ENCODE results near the gene FGF23. TPM values are rescaled to one million over a fixed set of nuclear protein-coding genes. Genes with fewer than 3 reads are reported as not detected.

The FGF23 gene
- total RNA-seq, 1 donor from 2014 or later: not detected

DNA sequence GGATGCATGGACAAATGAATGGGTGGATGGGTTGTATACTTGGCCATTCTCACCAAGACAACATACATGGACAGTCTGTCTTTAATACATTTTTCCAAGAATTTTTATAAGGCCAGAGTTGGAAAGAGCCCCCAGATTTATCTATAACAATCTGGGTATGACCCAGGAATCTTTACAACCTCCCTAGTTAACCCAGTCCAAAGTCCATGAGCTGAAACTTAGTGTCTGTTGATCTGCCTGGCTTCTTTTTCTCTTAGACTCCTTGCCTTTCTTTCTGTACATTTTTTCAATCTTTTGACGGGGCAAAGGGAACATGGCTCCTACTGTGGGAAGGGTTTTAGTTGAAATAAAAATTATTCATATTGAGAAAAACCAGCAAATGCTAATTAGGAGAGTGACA lies 740 bp downstream of the FGF23 start:
- H3K27ac ChIP-seq: no peak overlapping the region
- no peak for TF ChIP-seq POLR2AphosphoS5 (IDR thresholded peaks at IDR 0.05; ENCODE audit: insufficient read depth in 1 of 2, low read depth in 1 of 2)
- TF ChIP-seq POLR2A (IDR thresholded peaks at IDR 0.05): no peak
- TF ChIP-seq, protein P1, sequence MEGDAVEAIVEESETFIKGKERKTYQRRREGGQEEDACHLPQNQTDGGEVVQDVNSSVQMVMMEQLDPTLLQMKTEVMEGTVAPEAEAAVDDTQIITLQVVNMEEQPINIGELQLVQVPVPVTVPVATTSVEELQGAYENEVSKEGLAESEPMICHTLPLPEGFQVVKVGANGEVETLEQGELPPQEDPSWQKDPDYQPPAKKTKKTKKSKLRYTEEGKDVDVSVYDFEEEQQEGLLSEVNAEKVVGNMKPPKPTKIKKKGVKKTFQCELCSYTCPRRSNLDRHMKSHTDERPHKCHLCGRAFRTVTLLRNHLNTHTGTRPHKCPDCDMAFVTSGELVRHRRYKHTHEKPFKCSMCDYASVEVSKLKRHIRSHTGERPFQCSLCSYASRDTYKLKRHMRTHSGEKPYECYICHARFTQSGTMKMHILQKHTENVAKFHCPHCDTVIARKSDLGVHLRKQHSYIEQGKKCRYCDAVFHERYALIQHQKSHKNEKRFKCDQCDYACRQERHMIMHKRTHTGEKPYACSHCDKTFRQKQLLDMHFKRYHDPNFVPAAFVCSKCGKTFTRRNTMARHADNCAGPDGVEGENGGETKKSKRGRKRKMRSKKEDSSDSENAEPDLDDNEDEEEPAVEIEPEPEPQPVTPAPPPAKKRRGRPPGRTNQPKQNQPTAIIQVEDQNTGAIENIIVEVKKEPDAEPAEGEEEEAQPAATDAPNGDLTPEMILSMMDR (IDR thresholded peaks at IDR 0.05): no peak
- no peaks in the 10 kb centered on the region for H3K27me3 ChIP-seq
- no peaks in the 10 kb centered on the region for H3K4me1 ChIP-seq
- no peaks in the 10 kb centered on the region for H3K9me3 ChIP-seq
- no peak overlapping the region for H3K4me3 ChIP-seq
- no peaks in the 10 kb centered on the region for H3K36me3 ChIP-seq
- intact Hi-C loops (cut with DNase I): no loop called here
- DNase-seq (ENCODE audit: extremely low spot score in 2 of 2): no peak

DNA sequence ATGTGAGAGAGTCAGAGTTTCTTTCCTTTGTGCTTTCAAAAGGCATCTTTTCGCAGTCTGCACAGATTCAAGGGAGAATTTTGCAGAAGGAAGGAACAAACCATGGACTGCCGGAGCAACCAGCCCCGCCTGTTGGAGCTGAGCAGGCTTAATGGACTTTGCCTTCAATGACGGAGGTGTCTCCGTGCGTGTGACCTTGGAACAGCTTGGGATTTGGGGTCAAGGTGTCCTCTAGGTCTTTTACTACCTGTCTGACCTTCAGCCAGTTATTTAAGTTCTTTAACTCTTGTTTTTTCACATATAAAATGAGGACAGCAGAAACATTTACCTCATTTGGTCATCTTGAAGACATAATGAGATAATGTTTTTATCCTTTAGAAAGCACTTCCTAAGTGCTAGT lies 4.1 kb downstream of the FGF23 start:
- Histone ChIP-seq H3K9me3 (no peaks in the 10 kb centered on the region), H3K36me3 (no peaks in the 10 kb centered on the region), H3K4me3 (no peak overlapping the region), H3K27ac (no peak overlapping the region), H3K4me1 (no peaks in the 10 kb centered on the region), H3K27me3 (no peaks in the 10 kb centered on the region)
- no peak for TF ChIP-seq POLR2A (IDR thresholded peaks at IDR 0.05)
- no peak for TF ChIP-seq POLR2AphosphoS5 (IDR thresholded peaks at IDR 0.05; ENCODE audit: insufficient read depth in 1 of 2, low read depth in 1 of 2)
- TF ChIP-seq, protein P1 (IDR thresholded peaks at IDR 0.05): no peak
- DNase-seq (ENCODE audit: extremely low spot score in 2 of 2): no peak
- intact Hi-C loops (cut with DNase I): no loop called here

DNA sequence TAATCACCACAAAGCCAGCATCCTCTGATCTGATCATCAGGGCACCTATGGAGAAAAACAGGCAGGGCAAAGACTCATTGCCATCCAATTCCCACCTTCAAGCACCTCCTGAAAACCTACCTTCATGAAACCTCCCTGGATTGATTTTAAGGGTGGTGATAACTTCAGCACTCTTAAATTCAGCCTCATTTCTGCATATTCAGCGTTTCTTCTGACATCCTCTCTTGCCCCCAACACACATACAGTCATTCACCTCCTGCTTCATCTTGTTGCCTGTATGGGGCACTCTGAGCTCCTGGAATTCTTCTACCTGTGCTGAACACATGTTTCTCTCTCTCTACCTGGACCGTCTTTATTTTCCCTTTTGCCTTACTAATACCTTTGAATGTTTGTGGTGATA lies 6.9 kb downstream of the FGF23 start:
- Histone ChIP-seq H3K27me3 (no peaks in the 10 kb centered on the region), H3K36me3 (no peaks in the 10 kb centered on the region), H3K9me3 (no peaks in the 10 kb centered on the region), H3K27ac (no peak overlapping the region), H3K4me3 (no peak overlapping the region), H3K4me1 (no peaks in the 10 kb centered on the region)
- DNase-seq (ENCODE audit: extremely low spot score in 2 of 2): no peak
- intact Hi-C loops (cut with DNase I): no loop called here
- TF ChIP-seq POLR2A (IDR thresholded peaks at IDR 0.05): no peak
- TF ChIP-seq, protein P1 (IDR thresholded peaks at IDR 0.05): no peak
- no peak for TF ChIP-seq POLR2AphosphoS5 (IDR thresholded peaks at IDR 0.05; ENCODE audit: insufficient read depth in 1 of 2, low read depth in 1 of 2)

DNA sequence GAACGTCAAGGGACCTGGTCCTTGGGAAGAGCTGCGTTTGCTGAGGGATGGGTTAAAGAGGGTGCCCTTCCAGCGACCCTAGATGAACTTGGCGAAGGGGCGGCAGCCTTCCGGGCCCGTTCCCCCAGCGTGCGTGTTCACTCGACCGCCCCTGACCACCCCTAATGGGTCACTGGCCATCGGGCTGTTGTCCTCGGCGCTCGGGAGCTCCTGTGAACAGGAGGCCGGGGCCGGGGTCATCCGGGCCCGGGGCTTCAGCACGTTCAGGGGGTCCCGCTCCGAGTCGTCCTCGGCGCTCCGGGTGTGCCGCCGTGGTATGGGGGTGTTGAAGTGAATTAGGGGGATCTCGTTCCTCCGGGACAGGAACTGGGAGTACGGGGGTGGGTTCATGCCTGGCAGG lies 9.2 kb downstream of the FGF23 start:
- TF ChIP-seq POLR2A (IDR thresholded peaks at IDR 0.05) (no peak), POLR2AphosphoS5 (IDR thresholded peaks at IDR 0.05; ENCODE audit: insufficient read depth in 1 of 2, low read depth in 1 of 2) (no peak)
- TF ChIP-seq, protein P1 (IDR thresholded peaks at IDR 0.05): no peak
- intact Hi-C loops (cut with DNase I): no loop called here
- no peaks in the 10 kb centered on the region for H3K27me3 ChIP-seq
- H3K9me3 ChIP-seq: no peaks in the 10 kb centered on the region
- DNase-seq (ENCODE audit: extremely low spot score in 2 of 2): no peak
- no peaks in the 10 kb centered on the region for H3K4me1 ChIP-seq
- H3K27ac ChIP-seq: no peak overlapping the region
- no peaks in the 10 kb centered on the region for H3K36me3 ChIP-seq
- no peak overlapping the region for H3K4me3 ChIP-seq

DNA sequence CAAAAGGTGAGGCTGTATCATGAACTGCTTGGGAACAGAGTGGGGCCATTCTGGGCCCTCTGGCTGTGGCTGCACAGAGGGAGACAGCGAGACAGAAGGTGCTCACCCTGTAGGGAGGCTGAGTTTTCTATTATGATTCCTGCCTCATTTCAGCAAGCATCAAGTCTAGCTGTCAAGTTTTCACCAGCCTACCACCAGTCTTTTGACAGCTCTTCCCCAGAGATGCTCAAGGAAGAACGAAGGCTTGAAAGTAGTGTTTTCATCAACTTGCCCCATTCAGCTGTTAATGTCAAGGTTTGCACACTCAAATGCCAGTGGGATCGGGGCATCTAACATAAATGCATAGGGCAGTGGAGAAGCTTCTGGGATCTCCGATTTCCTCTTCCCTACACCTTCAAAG lies 10.0 kb downstream of the FGF23 start:
- no peaks in the 10 kb centered on the region for H3K36me3 ChIP-seq
- no peaks in the 10 kb centered on the region for H3K27me3 ChIP-seq
- H3K4me3 ChIP-seq: no peak overlapping the region
- no peak overlapping the region for H3K27ac ChIP-seq
- H3K4me1 ChIP-seq: no peaks in the 10 kb centered on the region
- TF ChIP-seq POLR2AphosphoS5 (IDR thresholded peaks at IDR 0.05; ENCODE audit: insufficient read depth in 1 of 2, low read depth in 1 of 2) (no peak), POLR2A (IDR thresholded peaks at IDR 0.05) (no peak)
- TF ChIP-seq, protein P1 (IDR thresholded peaks at IDR 0.05): no peak
- intact Hi-C loops (cut with DNase I): no loop called here
- no peaks in the 10 kb centered on the region for H3K9me3 ChIP-seq
- DNase-seq (ENCODE audit: extremely low spot score in 2 of 2): no peak

All from vagina (tissue), 2 donors.